Right lobe of liver (tissue), 4 donors: Measurements from ENCODE around the gene CFAP92.

Source experiments
- POLR2A ChIP-seq: fragments of 450-650 bp; IDR thresholded peaks from one replicate; pipeline ENCODE4 v1.6.1; 2017; ENCODE audit warnings: antibody characterized with exemption, mild to moderate bottlenecking
- TF ChIP-seq, protein P1 (sequence below), 4 donors: fragments of 200-600 bp in 3 of 4; fragments of 450-650 bp in 1 of 4; IDR thresholded peaks; one replicate each; pipeline versions ENCODE4 v1.5.1 to v1.8.0; 2016 to 2022; ENCODE audit warnings: antibody characterized with exemption in 4 of 4, mild to moderate bottlenecking in 2 of 4
- donor health status: DM: no; HTN: no; CAD: no.
- donor health status: DM: no; HTN: no; CAD: no.
- donor health status: DM: no; HTN: yes; CAD: no.

DNA sequence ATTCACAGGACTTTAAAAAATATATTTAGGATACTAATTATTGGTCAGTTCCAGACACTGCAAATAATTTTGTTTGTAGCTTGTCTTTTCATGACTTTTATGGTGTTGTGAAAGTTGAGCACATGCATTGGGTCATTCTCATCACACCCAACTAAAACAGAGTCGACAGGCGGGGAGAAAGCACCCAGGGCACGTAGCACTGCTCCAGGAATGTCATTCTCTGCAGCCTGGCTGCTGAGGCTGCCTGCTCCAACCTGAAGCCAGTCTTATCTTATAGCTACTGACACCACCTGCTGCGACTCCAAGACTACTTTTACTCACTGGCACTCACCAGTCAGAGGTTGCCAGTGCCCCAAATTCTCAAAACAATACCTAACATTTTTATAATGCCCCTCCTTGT lies 57.5 kb downstream of the CFAP92 start:
- TF ChIP-seq, protein P1, sequence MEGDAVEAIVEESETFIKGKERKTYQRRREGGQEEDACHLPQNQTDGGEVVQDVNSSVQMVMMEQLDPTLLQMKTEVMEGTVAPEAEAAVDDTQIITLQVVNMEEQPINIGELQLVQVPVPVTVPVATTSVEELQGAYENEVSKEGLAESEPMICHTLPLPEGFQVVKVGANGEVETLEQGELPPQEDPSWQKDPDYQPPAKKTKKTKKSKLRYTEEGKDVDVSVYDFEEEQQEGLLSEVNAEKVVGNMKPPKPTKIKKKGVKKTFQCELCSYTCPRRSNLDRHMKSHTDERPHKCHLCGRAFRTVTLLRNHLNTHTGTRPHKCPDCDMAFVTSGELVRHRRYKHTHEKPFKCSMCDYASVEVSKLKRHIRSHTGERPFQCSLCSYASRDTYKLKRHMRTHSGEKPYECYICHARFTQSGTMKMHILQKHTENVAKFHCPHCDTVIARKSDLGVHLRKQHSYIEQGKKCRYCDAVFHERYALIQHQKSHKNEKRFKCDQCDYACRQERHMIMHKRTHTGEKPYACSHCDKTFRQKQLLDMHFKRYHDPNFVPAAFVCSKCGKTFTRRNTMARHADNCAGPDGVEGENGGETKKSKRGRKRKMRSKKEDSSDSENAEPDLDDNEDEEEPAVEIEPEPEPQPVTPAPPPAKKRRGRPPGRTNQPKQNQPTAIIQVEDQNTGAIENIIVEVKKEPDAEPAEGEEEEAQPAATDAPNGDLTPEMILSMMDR (IDR thresholded peaks at IDR 0.05), result no peak
- TF ChIP-seq POLR2A, result no peak
